HL-60 (cell line): ENCODE data around the gene CORO1A.
"Not testable (repeated sequence)": the region's sequence is repeated elsewhere in the genome, so short reads cannot be mapped to it uniquely, and the experiment has no call there.

Source experiments
- DNase-seq, 2 experiments: peaks; one replicate each; pipeline ENCODE4 v3.0.0-alpha.2; 2010 to 2020; ENCODE audit warnings: low read depth in 1 of 2, low spot score in 1 of 2
- H3K27ac ChIP-seq: fragments of 250-450 bp; sonication (Bioruptor Pico); replicated peaks from 2 replicates; pipeline ENCODE4 v1.5.1; 2020; ENCODE audit warnings: mild to moderate bottlenecking, moderate library complexity
- H3K27me3 ChIP-seq: fragments of 250-450 bp; sonication (Bioruptor Pico); 2 replicates; pipeline ENCODE4 v1.5.1; 2021; ENCODE audit warnings: mild to moderate bottlenecking, moderate library complexity; ENCODE audit not compliant: insufficient read depth, poor library complexity, severe bottlenecking
- H3K4me3 ChIP-seq: replicated peaks from 2 replicates; pipeline ENCODE4 v1.5.1; 2011; ENCODE audit warnings: mild to moderate bottlenecking, control low read depth, low read length; ENCODE audit not compliant: insufficient read depth
- GABPA ChIP-seq: IDR thresholded peaks from 2 replicates; pipeline ENCODE4 v1.6.1; 2012; ENCODE audit warnings: low read depth
- POLR2AphosphoS5 ChIP-seq: IDR thresholded peaks from 2 replicates; pipeline ENCODE4 v1.6.1; 2012; ENCODE audit warnings: low read depth
- TF ChIP-seq, protein P1 (sequence below): IDR thresholded peaks from 2 replicates; pipeline ENCODE4 v1.6.1; 2012; ENCODE audit warnings: low read depth; ENCODE audit not compliant: insufficient replicate concordance

CORO1A gene

DNA sequence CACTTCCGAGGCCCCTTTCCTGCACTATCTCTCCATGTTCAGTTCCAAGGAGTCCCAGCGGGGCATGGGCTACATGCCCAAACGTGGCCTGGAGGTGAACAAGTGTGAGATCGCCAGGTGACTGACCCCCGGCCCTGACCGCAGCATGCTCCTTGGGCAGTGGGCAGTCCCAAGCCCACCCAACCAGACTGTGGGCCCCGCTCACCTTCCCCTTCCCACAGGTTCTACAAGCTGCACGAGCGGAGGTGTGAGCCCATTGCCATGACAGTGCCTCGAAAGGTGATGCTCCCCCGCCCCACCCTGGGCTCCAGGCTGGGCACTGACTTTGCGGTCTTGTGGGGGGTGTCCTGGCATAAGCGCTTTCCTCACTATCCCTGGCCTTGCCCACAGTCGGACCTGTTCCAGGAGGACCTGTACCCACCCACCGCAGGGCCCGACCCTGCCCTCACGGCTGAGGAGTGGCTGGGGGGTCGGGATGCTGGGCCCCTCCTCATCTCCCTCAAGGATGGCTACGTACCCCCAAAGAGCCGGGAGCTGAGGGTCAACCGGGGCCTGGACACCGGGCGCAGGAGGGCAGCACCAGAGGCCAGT is 4.7 kb downstream of the CORO1A start:
- DNase-seq = peak in 1 of 2 experiments; percentile 61
- no peak overlapping the region for H3K4me3 ChIP-seq
- no peaks in the 10 kb centered on the region for H3K27me3 ChIP-seq
- H3K27ac ChIP-seq = peak overlapping the region; percentile 100
- TF ChIP-seq, protein P1, sequence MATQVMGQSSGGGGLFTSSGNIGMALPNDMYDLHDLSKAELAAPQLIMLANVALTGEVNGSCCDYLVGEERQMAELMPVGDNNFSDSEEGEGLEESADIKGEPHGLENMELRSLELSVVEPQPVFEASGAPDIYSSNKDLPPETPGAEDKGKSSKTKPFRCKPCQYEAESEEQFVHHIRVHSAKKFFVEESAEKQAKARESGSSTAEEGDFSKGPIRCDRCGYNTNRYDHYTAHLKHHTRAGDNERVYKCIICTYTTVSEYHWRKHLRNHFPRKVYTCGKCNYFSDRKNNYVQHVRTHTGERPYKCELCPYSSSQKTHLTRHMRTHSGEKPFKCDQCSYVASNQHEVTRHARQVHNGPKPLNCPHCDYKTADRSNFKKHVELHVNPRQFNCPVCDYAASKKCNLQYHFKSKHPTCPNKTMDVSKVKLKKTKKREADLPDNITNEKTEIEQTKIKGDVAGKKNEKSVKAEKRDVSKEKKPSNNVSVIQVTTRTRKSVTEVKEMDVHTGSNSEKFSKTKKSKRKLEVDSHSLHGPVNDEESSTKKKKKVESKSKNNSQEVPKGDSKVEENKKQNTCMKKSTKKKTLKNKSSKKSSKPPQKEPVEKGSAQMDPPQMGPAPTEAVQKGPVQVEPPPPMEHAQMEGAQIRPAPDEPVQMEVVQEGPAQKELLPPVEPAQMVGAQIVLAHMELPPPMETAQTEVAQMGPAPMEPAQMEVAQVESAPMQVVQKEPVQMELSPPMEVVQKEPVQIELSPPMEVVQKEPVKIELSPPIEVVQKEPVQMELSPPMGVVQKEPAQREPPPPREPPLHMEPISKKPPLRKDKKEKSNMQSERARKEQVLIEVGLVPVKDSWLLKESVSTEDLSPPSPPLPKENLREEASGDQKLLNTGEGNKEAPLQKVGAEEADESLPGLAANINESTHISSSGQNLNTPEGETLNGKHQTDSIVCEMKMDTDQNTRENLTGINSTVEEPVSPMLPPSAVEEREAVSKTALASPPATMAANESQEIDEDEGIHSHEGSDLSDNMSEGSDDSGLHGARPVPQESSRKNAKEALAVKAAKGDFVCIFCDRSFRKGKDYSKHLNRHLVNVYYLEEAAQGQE = no peak
- TF ChIP-seq GABPA (no peak), POLR2AphosphoS5 (peak; percentile 21; the same call in 1 of the 2 replicates)

DNA sequence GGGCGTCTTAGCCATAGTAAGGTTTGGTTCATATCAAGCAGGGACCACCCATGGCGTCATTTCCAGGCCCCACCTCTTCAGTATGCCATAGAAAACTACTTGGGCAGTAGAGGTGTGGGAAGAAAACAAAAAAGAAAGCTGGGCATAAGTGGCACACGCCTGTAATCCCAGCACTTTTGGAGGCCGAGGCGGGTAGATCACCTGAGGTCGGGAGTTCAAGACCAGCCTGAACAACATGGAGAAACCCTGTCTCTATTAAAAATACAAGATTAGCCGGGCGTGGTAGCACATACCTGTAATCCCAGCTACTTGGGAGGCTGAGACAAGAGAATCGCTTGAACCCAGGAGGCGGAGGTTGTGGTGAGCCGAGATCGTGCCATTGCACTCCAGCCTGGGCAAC is 7.8 kb downstream of the CORO1A start:
- not testable (repeated sequence) for H3K4me3 ChIP-seq, DNase-seq, H3K27me3 ChIP-seq, H3K27ac ChIP-seq

DNA sequence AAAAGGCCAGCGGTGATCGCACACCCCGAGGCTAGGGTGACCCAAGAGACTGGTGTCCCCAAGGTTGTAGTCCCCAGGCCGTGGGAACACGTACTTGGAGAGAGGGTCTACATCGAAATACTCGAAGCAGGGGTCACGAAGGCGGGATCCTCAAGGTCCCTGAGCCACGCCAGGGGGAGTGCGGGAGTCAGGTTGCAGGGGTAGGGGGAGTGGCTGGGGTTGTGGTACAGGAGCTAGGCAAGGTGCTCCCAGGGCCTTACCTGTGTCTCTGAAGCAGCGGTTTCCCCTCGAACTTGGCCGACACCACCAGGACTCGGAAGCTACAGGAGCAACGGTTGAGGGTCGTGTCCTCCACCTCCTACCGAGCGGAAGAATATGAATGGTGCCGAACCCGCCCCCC is 9.7 kb downstream of the CORO1A start:
- not testable (repeated sequence) for DNase-seq, H3K4me3 ChIP-seq, H3K27me3 ChIP-seq, H3K27ac ChIP-seq

- H3K4me3 ChIP-seq = peak within 1 kb of the TSS; percentile 44
- H3K27me3 ChIP-seq, H3K27ac ChIP-seq, DNase-seq: not testable (repeated sequence)
Observed at GRCh38 chr16:30193615-30194014, 10.2 kb downstream of the CORO1A start, which contains the start of the genes BOLA2B and SLX1A. Gene BOLA2B, minus strand, starts transcription at chr16:30193666. Its CDS starts 71 bp downstream, at chr16:30193595. Gene SLX1A, plus strand, starts transcription at chr16:30193875. Its CDS starts 210 bp downstream, at chr16:30194085.

GRCh38 chr16:30194172-30194925 is 10.9 kb downstream of the CORO1A start:
- not testable (repeated sequence) for DNase-seq, H3K27me3 ChIP-seq, H3K27ac ChIP-seq
- peak overlapping the region; percentile 44 for H3K4me3 ChIP-seq

- not testable (repeated sequence) for DNase-seq, H3K27me3 ChIP-seq, H3K27ac ChIP-seq, H3K4me3 ChIP-seq
Observed at GRCh38 chr16:30197001-30197400, 13.6 kb downstream of the CORO1A start.

DNA sequence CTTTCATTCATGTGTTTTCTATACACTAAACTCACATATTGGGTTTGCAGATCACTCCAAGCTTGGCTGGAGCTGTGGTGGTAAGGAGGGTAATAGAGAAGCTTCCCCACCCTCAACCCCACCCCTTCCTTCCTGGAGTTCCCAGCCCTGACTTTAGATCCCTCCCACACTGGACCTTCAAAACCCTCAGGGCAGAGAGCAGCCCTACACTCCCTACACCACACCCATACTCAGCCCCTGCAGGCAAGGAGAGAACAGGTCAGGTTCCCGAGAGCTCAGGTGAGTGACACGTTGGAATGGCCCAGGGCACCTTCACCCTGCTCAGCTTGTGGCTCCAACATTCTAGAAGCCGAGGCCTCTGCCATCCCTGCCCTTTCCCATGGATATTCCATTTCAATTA is 15.6 kb downstream of the CORO1A start, which contains the start of gene SULT1A3:
Gene SULT1A3 (plus strand): TSS at position 207 of the 400 bp plus-strand sequence. CDS start 1,474 bp downstream, outside the sequence.
- not testable (repeated sequence) for DNase-seq, H3K4me3 ChIP-seq, H3K27ac ChIP-seq, H3K27me3 ChIP-seq

GRCh38 chr16:30199608-30200343 is 16.4 kb downstream of the CORO1A start:
- H3K27me3 ChIP-seq, DNase-seq, H3K4me3 ChIP-seq, H3K27ac ChIP-seq: not testable (repeated sequence)

- not testable (repeated sequence) for H3K4me3 ChIP-seq
Observed at GRCh38 chr16:30205541-30206236, 22.3 kb downstream of the CORO1A start.

DNA sequence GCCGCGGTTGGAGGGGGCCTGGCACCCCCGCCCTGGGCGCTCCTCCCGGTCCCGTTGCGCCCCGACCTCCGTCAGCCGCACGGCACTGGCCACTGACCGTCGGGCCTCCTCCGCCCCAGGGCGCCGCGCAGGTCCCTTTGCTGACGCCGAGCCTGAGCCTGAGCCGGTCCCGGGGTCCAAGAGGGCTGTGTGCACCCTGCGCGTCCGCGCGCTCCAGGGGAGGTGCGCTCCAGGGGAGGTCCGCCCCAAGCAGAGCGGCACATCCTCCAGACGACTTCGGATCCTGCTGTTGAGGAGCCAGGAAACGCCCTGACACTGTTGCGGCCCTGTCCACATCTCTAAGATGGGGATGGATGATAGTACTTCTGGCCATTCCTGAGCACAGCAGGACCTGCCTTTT is 22.9 kb downstream of the CORO1A start:
- H3K27ac ChIP-seq, H3K4me3 ChIP-seq, DNase-seq, H3K27me3 ChIP-seq: not testable (repeated sequence)

More at GRCh38 chr16:30205541-30206236, 22.3 kb downstream of the CORO1A start:
- H3K27ac ChIP-seq, H3K27me3 ChIP-seq, DNase-seq: not testable (repeated sequence)

- H3K4me3 ChIP-seq, H3K27ac ChIP-seq, H3K27me3 ChIP-seq: not testable (repeated sequence)
- DNase-seq = peak in 1 of 2 experiments; percentile 1
Observed at GRCh38 chr16:30207063-30207704, 23.8 kb downstream of the CORO1A start.
